Testis (tissue), 2 donors: ENCODE data around the gene MLXIPL.

Experiments
- POLR2A ChIP-seq: fragments of 450-650 bp; IDR thresholded peaks from one replicate; pipeline ENCODE4 v1.6.1; 2017; ENCODE audit warnings: antibody characterized with exemption, mild to moderate bottlenecking, moderate library complexity
- TF ChIP-seq, protein P1 (sequence below), 3 experiments: fragments of 450-650 bp in 2 of 3; fragments of 200-600 bp in 1 of 3; sonication (generic) in 1 of 3; IDR thresholded peaks; one replicate each; pipeline ENCODE4 v1.5.1; 2016 to 2019; ENCODE audit warnings: antibody characterized with exemption in 3 of 3, mild to moderate bottlenecking in 2 of 3, moderate library complexity in 1 of 3

DNA sequence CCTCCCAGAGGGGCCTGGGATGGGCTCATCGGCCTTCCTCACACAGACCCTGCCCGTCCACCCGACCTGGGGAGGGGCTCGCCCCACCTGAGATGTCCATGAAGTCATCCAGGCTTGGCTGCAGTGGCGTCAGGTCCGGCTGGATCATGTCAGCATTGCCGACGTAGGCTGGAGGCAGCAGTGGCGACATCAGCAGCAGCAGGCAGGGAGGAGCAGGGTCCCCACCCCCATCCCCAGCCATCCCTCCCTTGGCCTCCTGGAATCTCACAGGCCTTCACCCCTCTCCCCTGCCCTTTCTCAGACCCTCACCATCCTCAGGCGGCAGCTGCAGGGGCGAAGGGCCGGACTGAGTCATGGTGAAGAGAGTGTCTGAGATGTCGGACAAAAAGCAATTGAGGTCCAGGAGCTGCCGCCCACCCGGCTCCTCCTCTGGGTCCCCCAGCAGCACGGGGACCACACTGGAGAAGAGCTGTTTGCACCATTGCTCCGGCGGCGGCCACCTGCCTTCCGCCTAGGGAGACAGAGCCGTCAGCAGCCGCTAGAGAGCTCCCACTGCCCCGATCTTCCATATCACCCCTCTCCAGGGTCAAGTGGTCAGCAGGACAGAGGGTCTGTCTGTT, 18.6 kb downstream of the MLXIPL start:
- TF ChIP-seq, protein P1, sequence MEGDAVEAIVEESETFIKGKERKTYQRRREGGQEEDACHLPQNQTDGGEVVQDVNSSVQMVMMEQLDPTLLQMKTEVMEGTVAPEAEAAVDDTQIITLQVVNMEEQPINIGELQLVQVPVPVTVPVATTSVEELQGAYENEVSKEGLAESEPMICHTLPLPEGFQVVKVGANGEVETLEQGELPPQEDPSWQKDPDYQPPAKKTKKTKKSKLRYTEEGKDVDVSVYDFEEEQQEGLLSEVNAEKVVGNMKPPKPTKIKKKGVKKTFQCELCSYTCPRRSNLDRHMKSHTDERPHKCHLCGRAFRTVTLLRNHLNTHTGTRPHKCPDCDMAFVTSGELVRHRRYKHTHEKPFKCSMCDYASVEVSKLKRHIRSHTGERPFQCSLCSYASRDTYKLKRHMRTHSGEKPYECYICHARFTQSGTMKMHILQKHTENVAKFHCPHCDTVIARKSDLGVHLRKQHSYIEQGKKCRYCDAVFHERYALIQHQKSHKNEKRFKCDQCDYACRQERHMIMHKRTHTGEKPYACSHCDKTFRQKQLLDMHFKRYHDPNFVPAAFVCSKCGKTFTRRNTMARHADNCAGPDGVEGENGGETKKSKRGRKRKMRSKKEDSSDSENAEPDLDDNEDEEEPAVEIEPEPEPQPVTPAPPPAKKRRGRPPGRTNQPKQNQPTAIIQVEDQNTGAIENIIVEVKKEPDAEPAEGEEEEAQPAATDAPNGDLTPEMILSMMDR (IDR thresholded peaks at IDR 0.05): no peak
- TF ChIP-seq POLR2A: no peak
